HG03460 (cell line): ENCODE data around the gene ADAP1.
"Not testable (repeated sequence)": the region's sequence is repeated elsewhere in the genome, so short reads cannot be mapped to it uniquely, and the experiment has no call there.

Experiments
- ATAC-seq: cut with Tn5 transposase; IDR thresholded peaks from one replicate; pipeline ENCODE4 v1.9.1; 2021; ENCODE audit not compliant: unreplicated experiment

ADAP1 gene

DNA sequence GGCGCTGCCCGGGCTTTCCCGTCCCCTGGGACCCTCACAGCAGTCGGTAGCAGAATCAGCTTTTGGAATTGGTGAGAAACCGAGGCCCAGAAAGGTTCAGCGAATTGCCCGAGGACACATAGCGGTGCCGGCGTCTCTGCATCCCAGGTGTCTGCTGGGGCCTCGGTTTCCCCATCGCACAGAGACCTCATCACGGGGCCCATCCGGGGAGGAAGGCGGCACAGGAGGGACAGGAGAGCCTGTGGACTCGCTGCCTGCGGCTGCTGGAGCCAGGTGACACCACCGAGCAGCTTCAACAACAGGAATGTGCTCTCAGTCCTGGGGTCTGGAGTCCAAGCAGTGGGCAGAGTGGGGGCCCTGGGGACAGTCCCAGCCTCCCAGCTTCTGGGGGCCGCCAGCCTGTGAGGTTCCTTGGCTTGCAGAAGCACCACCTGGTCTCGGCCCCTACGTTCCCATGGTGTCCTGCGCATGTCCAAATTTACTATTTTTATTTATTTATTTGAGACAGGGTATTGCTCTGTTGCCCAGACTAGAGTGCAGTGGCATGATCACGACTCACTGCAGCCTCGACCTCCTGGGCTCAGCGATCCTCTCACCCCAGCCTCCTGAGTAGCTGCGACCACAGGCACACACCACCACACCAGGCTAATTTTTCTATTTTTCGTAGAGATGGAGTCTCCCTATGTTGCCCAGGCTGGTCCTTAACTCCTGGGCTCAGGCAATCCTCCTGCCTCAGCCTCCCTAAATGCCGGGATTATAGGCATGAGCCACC is 21.4 kb upstream of the ADAP1 start:
- no peak for ATAC-seq

DNA sequence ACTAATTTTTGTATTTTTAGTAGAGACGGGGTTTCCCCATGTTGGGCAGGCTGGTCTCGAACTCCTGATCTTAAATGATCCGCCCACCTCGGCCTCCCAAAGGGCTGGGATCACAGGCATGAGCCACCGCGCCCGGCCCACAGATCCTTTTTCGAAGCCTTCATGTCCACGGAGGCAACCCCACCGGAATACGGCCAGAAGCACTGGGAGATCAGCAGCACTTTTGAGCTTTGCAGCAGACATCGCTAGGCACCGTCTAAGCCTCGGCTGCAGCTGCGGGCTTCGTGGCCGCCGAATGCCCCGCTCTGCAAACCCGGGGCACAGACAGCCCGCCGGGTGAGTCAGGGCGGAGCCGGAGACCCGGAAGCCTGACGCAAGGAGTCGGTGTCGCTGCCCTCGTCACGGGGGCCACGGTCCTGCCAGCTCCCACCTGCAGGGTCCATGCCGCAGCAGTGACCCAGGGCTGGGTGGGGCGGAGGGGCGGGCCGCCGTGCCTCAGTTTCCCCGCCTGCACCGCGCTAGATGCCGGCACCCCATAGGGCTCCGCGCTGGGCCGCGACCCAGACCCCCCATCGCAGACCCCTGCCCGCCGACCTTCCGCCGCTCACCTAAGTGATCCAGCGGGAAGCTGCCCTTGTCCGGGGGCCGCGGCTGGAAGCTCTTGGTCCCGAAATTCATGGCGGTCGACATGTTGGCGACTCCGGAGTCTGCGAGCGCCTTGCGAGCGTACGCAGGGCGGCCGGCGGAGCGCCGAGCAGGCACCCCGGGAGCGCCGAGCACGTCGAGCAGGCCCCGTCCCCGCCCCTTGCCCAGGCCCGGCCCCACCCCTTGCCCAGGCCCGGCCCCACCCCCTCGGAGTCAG is 20.6 kb upstream of the ADAP1 start, which contains the start of gene COX19:
TSS of gene COX19 (minus strand) at position 730 of the 862 bp plus-strand sequence. CDS start at position 690, 40 bp downstream.
- peak; percentile 66 for ATAC-seq

DNA sequence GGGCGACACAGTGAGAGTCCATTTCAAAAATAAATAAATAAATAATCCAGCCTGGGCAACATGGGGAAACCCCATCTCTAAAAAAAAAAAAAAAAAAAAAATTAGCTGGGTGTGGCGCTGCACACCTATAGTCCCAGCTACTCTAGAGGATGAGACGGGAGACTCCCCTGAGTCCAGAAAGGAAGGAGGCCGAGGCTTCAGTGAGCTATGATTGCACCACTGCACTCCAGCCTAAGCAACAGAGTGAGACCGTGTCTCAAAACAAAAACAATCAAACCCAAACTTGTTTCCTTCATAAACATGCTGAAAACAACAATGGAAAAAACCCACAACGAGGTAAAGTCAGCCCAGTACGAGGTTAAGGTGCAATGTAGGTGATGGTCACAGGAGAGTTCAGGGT is 19.7 kb upstream of the ADAP1 start:
- ATAC-seq: no peak

DNA sequence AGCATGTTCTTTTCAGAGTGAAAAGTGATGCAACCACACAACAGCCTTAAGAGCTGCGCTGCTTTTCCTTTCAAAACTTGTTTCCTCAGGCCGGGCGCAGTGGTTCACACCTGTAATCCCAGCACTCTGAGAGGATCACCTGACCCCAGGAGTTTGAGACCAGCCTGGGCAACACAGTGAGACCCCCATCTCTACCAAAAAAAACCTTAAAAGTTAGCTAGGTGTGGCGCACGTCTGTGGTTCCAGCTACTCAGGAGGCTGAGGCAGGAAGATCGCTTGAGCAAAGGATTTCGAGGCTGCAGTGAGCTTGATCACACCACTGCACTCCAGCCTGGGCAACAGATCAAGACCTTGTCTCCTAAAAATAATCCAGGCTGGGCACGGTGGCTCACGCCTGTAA is 18.8 kb upstream of the ADAP1 start:
- ATAC-seq: no peak

DNA sequence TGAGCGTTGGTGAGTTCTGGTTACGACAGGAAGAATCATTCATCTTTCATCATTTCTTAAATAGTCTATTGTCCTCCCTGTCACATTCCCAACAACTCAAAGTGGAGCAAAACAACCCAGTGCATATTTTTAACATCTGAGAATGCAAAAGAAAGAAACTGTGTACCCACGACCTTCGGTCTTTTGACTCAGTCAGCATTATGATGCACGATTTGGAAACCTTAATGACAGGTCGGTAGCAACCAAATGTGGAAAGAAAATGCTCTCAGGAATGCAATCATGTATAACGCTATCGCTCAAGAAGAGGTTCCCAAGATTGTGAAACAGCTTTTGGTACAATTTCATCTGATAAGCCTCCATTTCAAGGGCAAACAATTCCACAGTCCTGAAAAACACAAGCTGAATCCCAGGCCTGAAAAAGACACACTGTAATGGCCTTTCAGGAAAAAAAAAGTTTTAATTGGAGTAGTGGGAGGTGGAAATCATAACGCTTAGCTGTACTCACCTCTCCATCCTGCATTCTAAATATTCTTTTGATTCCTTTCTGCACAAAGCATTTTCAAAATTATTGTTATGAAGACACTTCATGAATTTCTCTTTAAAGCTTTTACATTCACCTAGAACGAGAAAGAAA is 18.3 kb upstream of the ADAP1 start:
- no peak for ATAC-seq

DNA sequence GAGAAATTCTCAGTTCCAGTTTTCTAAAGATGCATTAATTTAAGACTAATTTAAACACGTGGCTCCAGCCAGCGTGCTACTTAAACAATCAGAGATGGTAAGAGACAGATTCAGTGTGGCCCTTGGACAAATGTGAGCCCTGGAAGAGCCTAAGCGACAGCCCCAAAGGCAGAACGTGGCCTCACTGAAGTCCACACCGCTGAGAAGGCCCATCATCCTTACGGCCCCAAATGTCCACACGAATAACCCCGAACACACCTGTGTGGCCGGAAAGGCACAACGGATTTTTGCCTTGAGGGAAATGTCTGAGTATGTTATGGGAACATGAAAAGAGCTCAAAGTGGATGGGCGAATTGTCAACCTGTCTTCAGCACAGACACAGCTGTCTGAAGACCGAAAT is 17.6 kb upstream of the ADAP1 start:
- ATAC-seq: no peak

DNA sequence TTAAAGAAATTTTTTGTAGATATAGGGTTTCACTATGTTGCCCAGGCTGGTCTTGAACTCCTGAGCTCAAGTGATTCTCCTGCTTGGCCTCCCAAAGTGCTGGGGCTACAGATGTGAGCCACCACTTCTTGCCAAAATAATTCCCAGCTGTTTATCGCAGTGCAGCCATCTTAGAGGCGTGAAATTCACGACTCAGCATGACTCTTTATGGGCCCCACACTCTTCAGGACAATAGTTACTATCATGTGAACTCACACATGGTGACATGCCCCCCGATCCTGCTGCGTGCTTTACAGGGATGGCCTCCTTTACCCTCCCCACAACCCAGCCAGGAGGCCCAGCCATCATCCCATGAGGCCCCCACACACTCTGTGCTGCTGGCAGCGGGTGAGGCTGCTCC is 16.3 kb upstream of the ADAP1 start:
- no peak for ATAC-seq

DNA sequence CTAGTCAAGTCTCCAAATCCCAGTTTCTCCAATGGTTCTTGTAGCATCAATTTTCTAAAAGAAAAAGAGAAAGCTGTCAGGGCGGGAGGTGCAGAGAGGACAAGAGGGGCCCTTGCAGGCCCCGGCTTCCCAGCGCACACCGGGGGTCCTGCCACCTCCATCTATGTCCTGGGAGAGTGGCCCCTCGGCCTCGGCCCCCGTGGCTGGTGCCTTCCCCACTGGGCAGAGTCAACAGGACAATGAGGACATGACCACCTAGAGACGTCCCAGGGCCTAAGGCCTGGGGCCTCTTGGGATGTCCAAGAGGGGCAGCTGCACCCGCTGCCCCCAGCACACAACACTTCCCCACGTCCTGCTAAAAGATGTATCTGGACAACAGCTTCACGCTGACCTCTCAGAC is 14.9 kb upstream of the ADAP1 start:
- no peak for ATAC-seq

DNA sequence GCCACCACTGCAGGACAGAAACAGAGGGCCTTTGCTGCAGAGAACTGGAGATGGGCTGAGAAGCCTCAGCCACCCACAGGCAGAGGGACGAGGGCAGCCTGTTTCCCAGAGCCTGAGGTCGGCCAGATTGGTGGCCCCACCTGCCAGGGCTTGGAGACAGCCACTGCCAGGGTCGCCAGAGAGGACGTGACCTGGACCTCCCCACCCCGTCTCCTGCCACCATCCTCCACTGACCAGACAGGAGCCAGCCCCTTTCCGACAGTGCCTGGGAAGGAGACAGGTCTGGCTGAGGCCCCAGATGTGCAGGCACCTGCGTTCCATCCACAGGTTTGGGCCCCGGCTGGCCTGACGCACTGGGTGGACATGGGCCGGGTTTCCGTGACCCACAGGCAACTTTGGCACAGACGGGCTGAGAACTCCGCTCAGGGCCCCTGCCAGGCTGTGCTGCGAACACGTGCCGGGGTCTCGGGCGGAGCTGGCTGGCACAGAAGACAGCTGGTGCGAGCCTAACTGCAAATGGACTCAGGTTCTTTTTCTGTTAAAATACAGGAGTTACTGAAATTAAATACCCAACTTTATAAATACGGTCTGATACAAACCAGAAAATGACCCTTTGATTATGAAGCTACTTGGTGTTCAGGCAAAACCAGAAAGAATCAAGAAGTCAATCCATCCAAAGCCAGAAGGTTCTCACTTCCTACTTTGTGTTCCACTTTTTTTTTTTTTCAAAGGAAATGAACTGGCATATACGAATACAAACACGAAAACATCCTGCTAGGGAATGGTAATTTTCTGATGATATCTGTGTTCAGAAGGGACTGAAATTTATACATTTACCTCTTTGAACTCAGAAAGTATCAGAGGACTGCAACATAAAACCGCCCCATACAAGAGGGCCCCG is 14.0 kb upstream of the ADAP1 start:
- ATAC-seq: no peak

DNA sequence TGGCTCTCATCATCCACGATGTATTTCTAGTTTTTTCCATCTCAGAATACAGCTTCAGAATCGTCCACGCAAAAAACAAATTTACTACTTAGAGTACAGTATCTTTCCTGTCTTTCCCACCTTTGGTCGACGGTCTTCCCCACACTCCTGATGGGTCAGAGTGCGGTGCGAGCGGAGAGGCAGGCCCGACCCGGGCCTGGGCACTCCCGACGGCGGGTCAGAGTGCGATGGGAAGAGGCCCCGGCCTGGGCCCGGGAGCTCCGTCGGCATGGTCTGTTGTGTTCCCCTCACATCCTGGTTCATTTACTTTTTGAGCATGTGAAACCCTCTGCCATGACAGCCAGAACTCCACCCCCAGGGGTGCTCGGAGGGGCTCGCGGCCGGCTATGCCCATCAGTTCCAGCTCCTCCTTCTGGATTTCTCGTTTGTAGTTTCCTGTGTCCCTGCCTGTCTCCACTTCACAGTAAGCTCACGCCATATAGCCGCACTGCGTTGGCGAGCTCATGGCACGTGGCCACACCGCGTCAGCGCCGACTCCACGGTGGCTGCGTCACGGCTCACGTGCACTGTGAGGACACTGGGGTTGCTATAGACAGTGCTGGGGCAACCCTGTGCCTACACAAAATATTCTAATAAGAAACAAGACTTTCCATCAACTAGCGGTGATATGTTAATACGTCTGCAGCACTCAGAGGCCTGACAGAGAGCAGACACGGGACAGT is 13.0 kb upstream of the ADAP1 start:
- no peak for ATAC-seq

DNA sequence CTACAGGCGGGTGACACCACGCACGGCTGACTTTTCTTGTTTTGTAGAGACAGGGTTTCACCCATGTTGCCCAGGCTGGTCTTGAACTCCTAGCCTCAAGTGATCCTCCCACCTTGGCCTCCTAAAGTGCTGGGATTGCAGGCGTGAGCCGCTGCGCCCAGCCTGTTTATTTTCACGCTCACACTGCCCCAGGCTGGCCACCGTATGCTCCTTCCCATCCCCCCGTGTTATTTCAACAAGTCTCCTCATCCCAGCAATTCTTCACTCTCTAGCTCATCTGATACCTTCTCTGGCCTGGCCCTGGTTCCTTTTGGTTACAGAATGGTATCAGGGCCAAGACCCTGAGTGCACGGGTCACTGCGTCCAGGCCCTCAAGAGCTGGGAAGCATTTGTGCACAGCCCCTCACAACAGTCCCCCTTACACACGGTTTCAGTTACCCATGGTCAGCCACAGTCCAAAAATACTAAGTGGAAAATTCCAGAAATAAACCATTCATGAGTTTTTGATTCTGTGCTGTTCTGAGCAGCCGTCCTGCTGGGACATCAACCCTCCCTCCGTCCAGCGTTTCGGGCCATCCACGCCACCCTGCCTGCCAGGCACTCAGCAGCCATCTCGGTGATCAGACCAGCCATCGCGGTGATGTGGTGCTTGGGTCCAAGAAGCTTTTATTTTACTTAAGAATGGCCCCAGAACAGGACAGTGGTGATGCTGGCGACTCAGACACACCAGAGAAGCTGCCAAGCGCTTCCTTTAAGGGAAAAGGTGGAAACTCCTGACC is 12.0 kb upstream of the ADAP1 start:
- no peak for ATAC-seq

DNA sequence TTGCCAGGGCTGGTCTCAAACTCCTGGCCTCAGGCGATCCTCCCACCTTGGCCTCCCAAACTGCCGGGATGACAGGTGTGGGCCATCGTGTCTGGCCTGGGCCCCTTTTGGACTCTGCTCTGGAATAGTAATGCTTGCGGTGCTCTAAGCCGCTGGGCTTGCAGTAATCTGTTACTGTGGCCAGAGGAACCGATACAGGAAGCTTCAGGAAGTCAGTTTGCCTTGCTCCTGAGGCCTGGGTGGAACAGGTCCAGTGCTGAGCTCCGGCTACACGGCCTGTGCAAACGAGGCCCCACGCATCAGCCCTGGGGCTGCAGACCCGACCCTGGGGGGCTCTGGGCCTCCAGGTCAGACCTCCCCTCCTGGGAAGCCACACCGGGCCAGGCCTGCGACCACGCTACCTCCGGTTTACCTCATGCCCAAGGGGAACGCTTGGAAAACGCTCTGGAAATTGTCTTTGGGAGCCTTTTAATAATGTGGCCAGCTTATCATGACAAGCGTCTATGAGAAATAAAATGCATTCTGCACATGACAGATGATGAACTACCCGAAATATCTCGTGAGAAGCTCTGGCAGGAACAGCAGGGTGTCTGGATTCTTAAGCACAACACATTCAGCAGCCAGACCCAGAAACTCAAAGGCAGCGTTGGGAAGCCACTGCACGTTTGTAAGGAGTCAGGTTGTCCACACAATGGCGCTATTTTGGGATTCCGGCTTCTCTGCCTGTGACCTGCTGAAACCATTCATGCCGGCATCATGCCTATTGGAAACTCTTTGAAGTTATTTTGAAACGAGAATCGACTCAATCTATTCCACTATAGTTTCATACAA is 10.1 kb upstream of the ADAP1 start:
- no peak for ATAC-seq

DNA sequence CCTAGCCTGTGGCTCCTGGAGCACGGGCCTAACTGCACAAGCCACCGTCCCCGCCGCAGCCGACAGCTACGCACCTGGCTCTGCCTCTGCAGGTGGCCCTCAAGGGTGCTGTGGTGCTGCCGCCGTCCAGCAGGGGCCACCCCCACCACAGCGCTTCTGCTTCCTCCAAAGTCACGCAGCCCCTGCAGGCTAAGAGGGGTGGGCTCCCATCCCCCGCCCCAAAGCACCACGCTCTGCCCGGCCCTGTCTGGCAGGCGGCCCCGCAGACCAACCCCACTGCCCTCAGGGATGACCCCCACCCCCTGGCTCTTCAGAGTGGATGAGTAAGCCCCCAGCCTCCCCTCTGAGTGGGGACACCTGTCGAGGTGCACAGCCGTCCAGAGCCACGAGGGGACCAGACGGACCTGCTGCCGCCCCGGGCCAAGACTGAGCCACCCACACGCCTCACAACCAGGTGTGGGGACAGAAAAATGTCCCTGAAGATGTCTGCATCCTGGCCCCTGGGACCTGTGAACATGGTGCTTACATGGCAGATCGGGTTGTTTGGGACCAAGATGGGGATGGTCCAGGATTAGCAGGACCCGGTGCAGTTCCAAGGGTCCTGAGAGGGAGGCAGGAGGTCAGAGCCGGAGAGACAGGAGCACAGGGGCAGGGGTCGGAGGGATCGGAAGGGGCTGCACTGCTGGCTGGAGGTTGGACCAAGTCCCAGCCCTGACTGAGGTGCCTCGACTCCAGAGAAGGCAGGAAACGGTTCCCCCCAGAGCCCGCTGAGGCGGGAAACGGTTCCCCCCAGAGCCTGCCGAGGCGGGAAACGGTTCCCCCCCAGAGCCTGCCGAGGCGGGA is 9.0 kb upstream of the ADAP1 start:
- no peak for ATAC-seq

DNA sequence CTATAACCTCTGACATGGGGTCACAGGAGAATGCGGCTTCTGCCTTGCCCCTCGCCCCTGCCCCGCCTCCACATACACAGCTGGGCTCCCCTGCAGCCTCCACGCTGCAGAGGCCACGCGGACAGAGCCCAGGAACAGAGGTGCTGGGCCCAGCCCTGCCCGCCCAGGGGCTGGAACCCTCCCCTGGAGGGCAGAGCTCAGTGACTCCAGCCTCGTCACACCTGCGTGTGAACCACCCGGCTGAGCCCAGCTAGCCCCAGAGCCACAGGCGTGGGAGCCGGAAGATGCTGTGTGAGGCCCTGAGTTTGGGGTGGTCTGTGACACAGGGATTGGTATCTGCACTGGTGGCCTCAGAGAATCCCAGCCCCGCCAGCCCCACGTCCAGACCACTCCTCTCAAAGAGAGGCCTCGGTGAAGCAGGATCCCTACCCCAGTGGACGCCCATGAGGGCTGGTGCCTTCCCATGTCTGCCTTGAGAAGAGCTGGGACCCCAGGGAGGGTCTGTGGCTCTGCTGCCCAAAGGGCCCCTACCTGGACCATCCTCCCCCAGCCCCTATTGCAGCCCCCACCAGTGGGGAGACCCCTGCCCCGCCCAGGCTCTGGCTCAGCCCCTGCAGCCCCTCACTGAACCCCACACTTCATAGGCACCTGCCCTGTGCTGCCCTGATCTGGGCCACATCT is 8.1 kb upstream of the ADAP1 start:
- ATAC-seq: no peak

DNA sequence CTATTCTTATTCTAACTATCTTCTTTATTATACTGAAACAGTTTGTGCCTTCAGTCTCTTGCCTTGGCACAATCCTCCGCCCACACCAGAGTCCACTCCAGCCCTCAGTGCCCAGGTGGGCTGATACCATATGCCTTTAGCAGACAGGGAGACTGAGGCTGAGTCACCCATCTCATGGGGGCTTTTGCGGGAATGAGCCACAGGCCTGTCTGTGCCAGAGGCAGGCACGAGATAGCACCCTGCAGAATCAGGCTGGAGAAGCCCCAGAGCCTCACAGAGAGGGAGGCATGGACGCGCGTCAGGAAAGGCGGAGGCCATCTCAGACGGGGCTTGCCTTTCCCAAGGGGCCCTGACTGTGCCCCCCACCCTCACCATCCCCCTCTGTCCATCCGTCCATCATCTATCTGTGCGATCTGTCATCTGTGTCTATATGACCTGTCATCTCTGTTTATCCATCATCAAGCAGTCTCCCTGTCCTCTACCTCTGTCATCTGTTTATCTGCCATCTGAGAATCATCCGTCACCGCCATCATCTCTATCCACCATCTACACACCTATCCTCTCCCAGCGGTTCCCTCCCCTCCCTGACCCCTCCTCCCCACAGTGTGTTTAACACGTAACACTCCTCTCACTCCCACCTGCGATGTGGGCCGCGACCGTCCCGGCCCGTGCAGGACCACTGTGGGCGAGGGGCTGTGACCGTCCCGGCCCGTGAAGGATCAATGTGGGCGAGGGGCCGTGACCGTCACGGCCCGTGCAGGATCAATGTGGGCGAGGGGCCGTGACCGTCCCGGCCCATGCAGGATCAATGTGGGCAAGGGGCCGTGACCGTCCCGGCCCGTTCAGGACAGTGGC is 7.3 kb upstream of the ADAP1 start:
- no peak for ATAC-seq

DNA sequence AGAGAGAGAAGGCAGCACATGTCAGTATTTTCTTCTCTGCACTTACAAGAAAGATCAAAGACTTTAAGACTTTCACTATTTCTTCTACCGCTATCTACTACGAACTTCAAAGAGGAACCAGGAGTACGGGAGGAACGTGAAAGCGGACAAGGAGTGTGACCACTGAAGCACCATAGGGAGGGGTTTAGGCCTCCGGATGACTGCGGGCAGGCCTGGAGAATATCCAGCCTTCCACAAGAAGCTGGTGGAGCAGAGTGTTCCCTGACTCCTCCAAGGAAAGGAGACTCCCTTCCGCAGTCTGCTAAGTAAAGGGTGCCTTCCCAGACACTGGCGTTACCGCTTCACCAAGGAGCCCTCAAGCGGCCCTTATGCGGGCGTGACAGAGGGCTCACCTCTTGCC is 6.5 kb upstream of the ADAP1 start:
- not testable (repeated sequence) for ATAC-seq
